BLaER1 (cell line): ENCODE results near the gene MOXD1.

Experiments
- H3K27ac ChIP-seq: shearing (Covaris generic); formaldehyde crosslinking; 2 replicates; pipeline ENCODE4 v1.8.1; 2022
- H3K27me3 ChIP-seq: shearing (Covaris generic); formaldehyde crosslinking; 2 replicates; pipeline ENCODE4 v1.8.1; 2022
- H3K36me3 ChIP-seq: shearing (Covaris generic); formaldehyde crosslinking; 2 replicates; pipeline ENCODE4 v1.8.1; 2022
- H3K4me1 ChIP-seq: shearing (Covaris generic); formaldehyde crosslinking; 2 replicates; pipeline ENCODE4 v1.8.1; 2022
- H3K4me2 ChIP-seq: shearing (Covaris generic); formaldehyde crosslinking; 2 replicates; pipeline ENCODE4 v1.8.1; 2022
- H3K4me3 ChIP-seq: shearing (Covaris generic); formaldehyde crosslinking; 2 replicates; pipeline ENCODE4 v1.8.1; 2022
- H3K9ac ChIP-seq: shearing (Covaris generic); formaldehyde crosslinking; 2 replicates; pipeline ENCODE4 v1.8.1; 2022
- H3K9me3 ChIP-seq: shearing (Covaris generic); formaldehyde crosslinking; 2 replicates; pipeline ENCODE4 v1.8.1; 2022
- H4K20me1 ChIP-seq: shearing (Covaris generic); formaldehyde crosslinking; 2 replicates; pipeline ENCODE4 v1.8.1; 2022
- Cebpa-rat ChIP-seq: shearing (Covaris generic); IDR thresholded peaks from 2 replicates; pipeline ENCODE4 v1.8.1; 2022

Gene MOXD1

DNA sequence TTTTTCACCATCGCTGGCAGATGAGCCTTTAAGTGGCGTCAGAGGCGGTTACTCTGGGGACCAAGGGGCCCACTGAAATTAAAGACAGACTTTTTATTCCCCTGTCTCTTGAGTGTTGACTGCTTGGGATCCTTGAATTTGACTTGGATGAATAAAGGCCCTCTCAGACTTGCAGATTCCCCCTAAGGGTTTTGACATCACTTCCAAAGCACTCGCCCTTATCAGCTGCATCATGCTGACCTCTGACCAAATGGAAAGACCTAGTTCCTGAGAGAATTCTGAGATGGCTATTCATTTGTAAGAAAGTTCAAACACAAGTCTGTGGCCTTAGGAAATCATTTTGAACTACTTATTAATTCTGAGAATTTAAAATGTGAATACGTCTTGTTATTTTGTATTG, 13.5 kb upstream of the MOXD1 start:
- Histone ChIP-seq H3K27me3 (no peaks in the 10 kb centered on the region), H3K27ac (no peak overlapping the region), H3K36me3 (no peaks in the 10 kb centered on the region), H3K4me2 (no peak overlapping the region), H3K4me1 (no peaks in the 10 kb centered on the region), H3K9ac (no peak overlapping the region), H3K9me3 (peaks cover 9% of the 10 kb centered on the region), H4K20me1 (no peaks in the 10 kb centered on the region), H3K4me3 (no peak overlapping the region)
- no peak for TF ChIP-seq Cebpa-rat

DNA sequence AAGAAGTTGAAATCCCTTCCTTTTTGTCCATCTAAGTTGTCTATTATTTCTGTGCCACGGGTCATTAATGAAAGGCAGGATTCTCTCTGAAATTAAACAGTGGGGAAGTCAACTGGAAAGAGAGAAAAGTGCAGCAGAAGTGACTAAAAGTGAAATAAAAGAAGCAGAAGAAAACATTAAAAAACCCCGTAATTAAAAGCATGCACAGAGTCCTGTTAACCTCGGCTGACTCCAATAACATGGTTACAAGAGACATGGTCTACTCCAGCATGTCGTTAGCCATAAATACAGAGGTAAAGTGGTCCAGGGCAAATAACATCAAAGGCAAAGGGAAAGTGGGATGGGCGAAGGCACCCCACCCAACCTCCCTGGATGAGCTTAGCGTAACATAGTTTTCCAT, 13.0 kb upstream of the MOXD1 start:
- no peaks in the 10 kb centered on the region for H3K4me1 ChIP-seq
- no peak overlapping the region for H3K27ac ChIP-seq
- H4K20me1 ChIP-seq = no peaks in the 10 kb centered on the region
- H3K9me3 ChIP-seq = peaks cover 9% of the 10 kb centered on the region
- H3K4me2 ChIP-seq = no peak overlapping the region
- no peaks in the 10 kb centered on the region for H3K27me3 ChIP-seq
- no peak for TF ChIP-seq Cebpa-rat
- no peaks in the 10 kb centered on the region for H3K36me3 ChIP-seq
- no peak overlapping the region for H3K9ac ChIP-seq
- no peak overlapping the region for H3K4me3 ChIP-seq

DNA sequence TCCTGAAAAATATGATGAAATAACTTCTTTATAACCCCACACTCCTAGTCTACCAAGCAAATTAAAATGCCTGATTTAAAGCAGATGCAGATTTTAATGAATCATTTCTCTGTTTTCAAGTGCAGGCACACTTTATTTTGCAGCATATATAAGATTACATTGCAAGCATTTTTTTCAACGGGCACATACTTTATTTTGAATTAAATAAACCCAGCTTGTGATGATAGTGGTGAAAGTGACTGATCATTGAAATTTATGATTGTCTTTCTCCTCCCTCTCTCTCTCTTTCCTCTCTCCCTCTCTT, 12.2 kb upstream of the MOXD1 start:
- H3K27ac ChIP-seq = no peak overlapping the region
- peaks cover 9% of the 10 kb centered on the region for H3K9me3 ChIP-seq
- TF ChIP-seq Cebpa-rat = no peak
- no peaks in the 10 kb centered on the region for H3K36me3 ChIP-seq
- no peaks in the 10 kb centered on the region for H3K27me3 ChIP-seq
- no peak overlapping the region for H3K9ac ChIP-seq
- no peaks in the 10 kb centered on the region for H4K20me1 ChIP-seq
- H3K4me2 ChIP-seq = no peak overlapping the region
- no peaks in the 10 kb centered on the region for H3K4me1 ChIP-seq
- H3K4me3 ChIP-seq = no peak overlapping the region

DNA sequence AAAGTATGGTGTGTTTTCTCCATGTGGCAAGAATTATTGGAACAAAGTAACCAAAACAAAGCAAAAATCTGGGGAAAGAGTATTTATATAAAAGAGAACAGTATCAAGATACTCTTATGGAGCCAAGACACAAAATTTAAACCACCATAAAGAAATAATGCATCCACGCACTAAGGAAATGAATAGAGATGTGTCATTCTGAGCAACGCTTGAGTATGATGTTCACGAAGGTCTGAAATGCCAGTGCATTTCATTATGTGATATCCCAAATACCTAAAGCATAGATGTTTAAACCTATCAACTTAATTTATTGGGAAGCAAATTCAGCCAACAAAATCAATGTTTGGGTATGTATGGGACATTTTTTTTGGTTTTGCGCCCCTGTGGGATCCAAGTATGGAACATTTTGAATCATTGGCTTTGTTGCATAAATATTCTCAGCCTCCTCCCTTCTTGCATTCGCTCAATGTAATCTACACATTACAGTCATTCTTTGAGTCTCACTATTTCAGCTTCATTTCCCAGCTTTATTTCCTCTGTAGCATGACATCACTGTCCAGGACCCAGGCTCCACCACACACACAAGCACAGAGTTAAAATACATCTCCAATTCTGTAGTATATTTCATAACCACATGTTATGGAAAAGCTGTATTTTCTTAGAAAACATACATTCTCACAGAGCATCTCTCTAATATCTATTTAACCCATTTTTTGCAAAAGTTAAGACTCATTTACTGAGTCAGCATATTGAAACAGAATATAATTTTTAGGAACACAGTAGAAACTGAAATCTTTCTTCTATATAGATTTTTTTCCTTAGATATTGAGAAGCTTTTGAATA, 11.6 kb upstream of the MOXD1 start:
- H3K9ac ChIP-seq = no peak overlapping the region
- no peaks in the 10 kb centered on the region for H3K36me3 ChIP-seq
- no peak overlapping the region for H3K4me3 ChIP-seq
- H3K4me1 ChIP-seq = no peaks in the 10 kb centered on the region
- H3K27ac ChIP-seq = no peak overlapping the region
- no peaks in the 10 kb centered on the region for H3K27me3 ChIP-seq
- no peak for TF ChIP-seq Cebpa-rat
- no peaks in the 10 kb centered on the region for H4K20me1 ChIP-seq
- H3K9me3 ChIP-seq = peaks cover 9% of the 10 kb centered on the region
- no peak overlapping the region for H3K4me2 ChIP-seq

DNA sequence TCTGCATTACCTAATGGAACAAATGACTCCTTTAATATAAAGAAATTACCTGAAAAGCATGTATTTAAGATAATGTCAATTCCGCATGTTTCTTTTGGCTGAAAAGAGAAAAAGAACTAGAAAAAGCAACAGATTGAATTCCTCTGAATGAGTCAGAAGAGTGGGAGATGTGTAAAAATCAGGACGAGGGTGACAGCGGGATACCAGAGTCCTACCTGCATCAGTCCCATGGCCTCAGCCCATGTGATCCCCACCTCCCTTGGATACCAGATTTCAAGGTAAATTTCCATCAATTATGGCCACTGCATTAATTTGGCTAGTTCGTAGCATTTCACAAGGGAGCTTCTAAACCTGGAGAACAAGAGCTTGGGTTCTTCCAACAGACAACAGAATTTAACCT, 10.0 kb upstream of the MOXD1 start:
- no peak overlapping the region for H3K27ac ChIP-seq
- H3K9me3 ChIP-seq = peaks cover 3% of the 10 kb centered on the region; the same call in 1 of the 2 replicates
- no peaks in the 10 kb centered on the region for H3K36me3 ChIP-seq
- TF ChIP-seq Cebpa-rat = no peak
- H4K20me1 ChIP-seq = no peaks in the 10 kb centered on the region
- H3K9ac ChIP-seq = no peak overlapping the region
- no peaks in the 10 kb centered on the region for H3K27me3 ChIP-seq
- H3K4me1 ChIP-seq = no peaks in the 10 kb centered on the region
- H3K4me2 ChIP-seq = no peak overlapping the region
- H3K4me3 ChIP-seq = no peak overlapping the region

DNA sequence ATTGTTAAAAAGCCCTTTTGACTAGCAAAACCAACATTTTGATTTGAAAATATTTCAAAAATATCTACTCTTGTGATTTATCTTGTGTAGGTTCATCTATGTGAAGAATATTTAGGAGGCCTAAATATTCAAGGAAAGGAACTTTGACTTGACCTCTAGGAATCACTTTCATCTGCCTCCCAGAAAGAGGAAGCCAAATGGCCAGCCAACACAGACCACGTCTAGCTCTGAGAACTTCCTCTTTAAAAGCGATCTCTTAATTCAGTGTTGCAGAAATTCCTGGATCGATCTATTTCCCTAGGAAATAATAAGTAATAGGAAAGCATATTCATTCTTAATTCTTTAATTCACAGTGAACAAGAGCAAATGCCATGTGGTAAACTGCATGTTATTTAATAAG, 9.6 kb upstream of the MOXD1 start:
- no peak overlapping the region for H3K27ac ChIP-seq

DNA sequence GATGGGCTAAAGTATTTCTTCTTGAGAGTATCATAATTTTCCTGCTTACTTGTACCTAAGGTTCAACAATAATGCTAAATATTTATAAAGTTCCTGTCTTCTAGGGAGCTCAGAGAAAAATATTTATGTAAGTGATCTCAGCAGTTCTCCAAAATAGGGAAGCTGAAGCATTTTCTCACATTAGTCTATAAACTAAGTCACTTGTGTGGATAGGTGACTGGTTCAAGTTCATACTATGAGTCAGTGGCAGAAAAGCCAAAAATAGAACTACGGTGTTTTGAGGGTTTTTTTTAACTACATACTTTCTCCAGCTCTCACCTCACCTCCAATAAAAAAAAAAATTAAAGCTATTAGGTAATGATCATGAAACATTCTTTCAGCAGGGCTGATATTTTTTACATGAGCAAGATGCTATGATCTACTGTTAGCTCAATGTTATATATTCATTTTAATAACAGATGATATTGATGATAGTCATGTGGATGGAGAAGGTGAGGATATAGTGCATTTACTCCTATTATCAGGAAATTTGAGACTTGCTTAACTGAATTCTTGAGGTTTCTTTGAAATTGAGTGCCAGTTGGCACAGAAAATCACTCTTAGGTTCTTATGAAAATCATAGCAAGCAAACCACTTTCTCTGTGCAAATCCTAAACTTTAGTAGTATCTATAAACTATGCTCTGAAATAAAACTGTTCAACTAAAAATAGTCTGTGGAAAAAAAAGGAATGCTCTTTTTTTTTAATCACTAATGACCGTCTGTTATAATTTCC, 4.1 kb upstream of the MOXD1 start:
- no peak for TF ChIP-seq Cebpa-rat
- Histone ChIP-seq H3K4me3 (no peak overlapping the region), H3K9ac (no peak overlapping the region), H3K4me1 (no peaks in the 10 kb centered on the region), H3K27ac (no peak overlapping the region), H3K36me3 (no peaks in the 10 kb centered on the region), H3K9me3 (peaks cover 16% of the 10 kb centered on the region), H3K27me3 (no peaks in the 10 kb centered on the region), H3K4me2 (no peak overlapping the region), H4K20me1 (no peaks in the 10 kb centered on the region)

More for the DNA sequence above, 9.6 kb upstream of the MOXD1 start:
- Histone ChIP-seq H3K9ac (no peak overlapping the region), H3K9me3 (no peaks in the 10 kb centered on the region; the same call in 1 of the 2 replicates), H3K4me2 (no peak overlapping the region), H3K36me3 (no peaks in the 10 kb centered on the region), H4K20me1 (no peaks in the 10 kb centered on the region), H3K27me3 (no peaks in the 10 kb centered on the region), H3K4me3 (no peak overlapping the region), H3K4me1 (no peaks in the 10 kb centered on the region)
- TF ChIP-seq Cebpa-rat = no peak

DNA sequence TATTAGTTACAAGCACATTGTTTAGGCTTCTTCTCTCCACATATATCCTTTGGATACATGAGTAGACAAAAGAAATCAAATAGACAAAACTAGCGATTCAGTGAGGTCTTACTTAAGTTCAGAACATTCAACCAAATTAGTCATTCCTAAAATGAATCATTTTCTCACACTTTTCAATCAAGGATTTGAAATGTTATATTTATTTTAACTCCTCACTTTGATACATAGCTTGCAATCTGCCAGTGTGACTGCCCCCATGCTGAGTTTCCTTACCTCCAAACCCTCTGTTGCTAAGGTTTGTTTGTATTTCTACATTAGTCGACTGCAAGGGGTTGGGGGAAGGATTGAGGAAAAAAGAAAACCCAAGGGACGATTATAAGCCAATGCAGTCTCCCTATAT, 3.5 kb upstream of the MOXD1 start:
- Histone ChIP-seq H3K27me3 (no peaks in the 10 kb centered on the region), H3K4me2 (no peak overlapping the region), H4K20me1 (no peaks in the 10 kb centered on the region), H3K36me3 (no peaks in the 10 kb centered on the region), H3K9me3 (peaks cover 16% of the 10 kb centered on the region), H3K4me3 (no peak overlapping the region), H3K27ac (no peak overlapping the region), H3K9ac (no peak overlapping the region), H3K4me1 (no peaks in the 10 kb centered on the region)
- no peak for TF ChIP-seq Cebpa-rat

DNA sequence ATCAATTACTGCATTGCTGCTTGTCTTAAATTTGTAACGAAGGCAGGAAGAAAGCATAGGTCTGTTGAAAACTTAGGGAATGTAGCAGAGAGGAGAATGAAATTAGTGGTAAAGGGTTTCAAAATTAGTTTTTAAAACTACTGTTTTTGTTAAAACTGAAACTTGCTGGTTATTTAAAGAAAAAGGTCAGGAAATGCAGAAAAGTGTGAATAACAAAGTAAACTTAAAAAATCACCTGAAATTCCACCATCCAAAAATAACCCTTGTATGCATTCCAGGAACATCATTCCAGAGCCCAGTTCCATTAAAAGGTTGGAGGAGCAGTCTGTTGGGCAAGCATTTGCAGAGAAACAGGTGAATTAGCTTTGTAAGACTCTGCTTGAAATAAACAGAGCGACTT, 3.1 kb upstream of the MOXD1 start:
- no peaks in the 10 kb centered on the region for H3K36me3 ChIP-seq
- no peak overlapping the region for H3K27ac ChIP-seq
- no peak overlapping the region for H3K4me2 ChIP-seq
- H4K20me1 ChIP-seq = no peaks in the 10 kb centered on the region
- H3K4me3 ChIP-seq = no peak overlapping the region
- TF ChIP-seq Cebpa-rat = no peak
- no peak overlapping the region for H3K9ac ChIP-seq
- no peaks in the 10 kb centered on the region for H3K27me3 ChIP-seq
- peaks cover 16% of the 10 kb centered on the region for H3K9me3 ChIP-seq
- H3K4me1 ChIP-seq = no peaks in the 10 kb centered on the region

DNA sequence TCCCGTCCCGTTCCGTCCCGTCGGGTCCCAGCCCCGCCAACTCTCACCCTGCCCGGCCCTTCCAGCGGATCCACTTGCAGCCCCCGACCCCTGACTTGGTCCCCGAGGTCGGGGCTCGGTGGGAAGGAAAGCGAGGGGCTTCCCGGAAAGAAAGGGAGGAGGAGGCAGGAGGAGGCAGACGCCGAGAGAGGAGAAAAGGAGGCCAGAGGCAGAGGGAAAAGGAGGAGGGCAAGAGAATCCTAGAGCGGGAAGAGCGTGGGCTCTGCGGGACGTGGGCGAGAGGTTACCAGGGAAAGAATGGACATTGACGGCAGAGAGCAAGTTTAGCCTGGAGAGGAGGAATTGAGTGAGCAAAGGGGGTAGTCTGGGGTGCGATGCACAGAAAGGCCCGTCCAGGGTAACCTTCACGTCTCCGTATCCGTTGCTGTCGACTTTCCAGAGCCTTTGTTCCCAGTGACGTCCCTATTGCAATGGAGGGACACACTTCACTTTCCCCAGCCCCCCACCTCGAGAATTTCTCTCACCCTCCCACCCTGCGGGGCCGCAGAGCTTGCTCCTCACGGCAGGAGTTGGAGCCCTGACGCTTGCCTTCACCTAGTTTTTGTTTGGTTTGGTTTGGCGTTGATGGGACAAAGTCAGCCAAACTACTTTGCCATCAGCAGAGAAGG, 477 bp upstream of the MOXD1 start:
- no peaks in the 10 kb centered on the region for H3K27me3 ChIP-seq
- H3K9me3 ChIP-seq = peaks cover 16% of the 10 kb centered on the region
- H3K27ac ChIP-seq = no peak overlapping the region
- no peak for TF ChIP-seq Cebpa-rat
- no peaks in the 10 kb centered on the region for H4K20me1 ChIP-seq
- peaks cover 3% of the 10 kb centered on the region; the same call in 1 of the 2 replicates for H3K4me1 ChIP-seq
- no peaks in the 10 kb centered on the region for H3K36me3 ChIP-seq
- H3K9ac ChIP-seq = no peak overlapping the region
- no peak overlapping the region for H3K4me3 ChIP-seq
- no peak overlapping the region for H3K4me2 ChIP-seq
